ENCODE results near the gene ZBTB43.

DNA sequence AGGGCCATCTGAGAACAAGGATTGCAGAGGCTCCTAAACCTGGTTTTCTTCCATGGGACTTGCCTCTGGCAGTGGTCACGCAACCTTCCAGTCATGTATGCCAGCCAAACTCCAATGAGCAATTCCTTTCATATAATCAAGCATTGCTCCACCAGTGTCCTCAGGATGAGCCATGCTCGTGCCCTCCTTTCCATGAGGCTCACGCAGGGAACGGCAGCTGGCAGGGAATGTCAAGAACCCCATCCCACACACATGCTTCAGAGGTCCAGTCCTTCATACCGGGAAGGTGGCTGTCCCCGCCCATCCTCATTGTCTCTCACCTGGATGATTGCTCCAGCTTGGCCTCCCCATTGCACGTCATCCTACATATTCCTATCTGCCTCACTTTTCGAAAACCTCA, 42.2 kb downstream of the ZBTB43 start:
- TF ChIP-seq POLR2A (IDR thresholded peaks at IDR 0.05; ENCODE audit: low read depth, low read length) = no peak
- TF ChIP-seq TAF1 (IDR thresholded peaks at IDR 0.05; ENCODE audit: borderline replicate concordance, low read depth, low read length) = no peak
- TF ChIP-seq POLR2AphosphoS5 (IDR thresholded peaks at IDR 0.05; ENCODE audit: low read depth, low read length) = no peak
